T-helper 1 cell treated with Interleukin-12 subunit alpha and Interleukin-12 subunit beta and Interleukin-4 antibody, amounts not matched to agents 30 ng/mL and 1 ng/mL, for 36 hours (primary cell): Measurements from ENCODE around the gene BMP3. TPM values are rescaled to one million over a fixed set of nuclear protein-coding genes. Genes with fewer than 3 reads are reported as not detected.
"Not testable (repeated sequence)": the region's sequence is repeated elsewhere in the genome, so short reads cannot be mapped to it uniquely, and the experiment has no call there.

Source experiments
- intact Hi-C: fragments of 100-400 bp; cut with micrococcal nuclease; formaldehyde crosslinking; loops from one replicate; pipeline ENCODE4 v1.15.1; 2024
- total RNA-seq: library from RNA; stranded (reverse); gene quantifications from 2 replicates; pipeline ENCODE4 v1.2.3, GENCODE V29; 2022

The BMP3 gene, protein sequence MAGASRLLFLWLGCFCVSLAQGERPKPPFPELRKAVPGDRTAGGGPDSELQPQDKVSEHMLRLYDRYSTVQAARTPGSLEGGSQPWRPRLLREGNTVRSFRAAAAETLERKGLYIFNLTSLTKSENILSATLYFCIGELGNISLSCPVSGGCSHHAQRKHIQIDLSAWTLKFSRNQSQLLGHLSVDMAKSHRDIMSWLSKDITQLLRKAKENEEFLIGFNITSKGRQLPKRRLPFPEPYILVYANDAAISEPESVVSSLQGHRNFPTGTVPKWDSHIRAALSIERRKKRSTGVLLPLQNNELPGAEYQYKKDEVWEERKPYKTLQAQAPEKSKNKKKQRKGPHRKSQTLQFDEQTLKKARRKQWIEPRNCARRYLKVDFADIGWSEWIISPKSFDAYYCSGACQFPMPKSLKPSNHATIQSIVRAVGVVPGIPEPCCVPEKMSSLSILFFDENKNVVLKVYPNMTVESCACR
- not detected in 2 replicates for total RNA-seq

DNA sequence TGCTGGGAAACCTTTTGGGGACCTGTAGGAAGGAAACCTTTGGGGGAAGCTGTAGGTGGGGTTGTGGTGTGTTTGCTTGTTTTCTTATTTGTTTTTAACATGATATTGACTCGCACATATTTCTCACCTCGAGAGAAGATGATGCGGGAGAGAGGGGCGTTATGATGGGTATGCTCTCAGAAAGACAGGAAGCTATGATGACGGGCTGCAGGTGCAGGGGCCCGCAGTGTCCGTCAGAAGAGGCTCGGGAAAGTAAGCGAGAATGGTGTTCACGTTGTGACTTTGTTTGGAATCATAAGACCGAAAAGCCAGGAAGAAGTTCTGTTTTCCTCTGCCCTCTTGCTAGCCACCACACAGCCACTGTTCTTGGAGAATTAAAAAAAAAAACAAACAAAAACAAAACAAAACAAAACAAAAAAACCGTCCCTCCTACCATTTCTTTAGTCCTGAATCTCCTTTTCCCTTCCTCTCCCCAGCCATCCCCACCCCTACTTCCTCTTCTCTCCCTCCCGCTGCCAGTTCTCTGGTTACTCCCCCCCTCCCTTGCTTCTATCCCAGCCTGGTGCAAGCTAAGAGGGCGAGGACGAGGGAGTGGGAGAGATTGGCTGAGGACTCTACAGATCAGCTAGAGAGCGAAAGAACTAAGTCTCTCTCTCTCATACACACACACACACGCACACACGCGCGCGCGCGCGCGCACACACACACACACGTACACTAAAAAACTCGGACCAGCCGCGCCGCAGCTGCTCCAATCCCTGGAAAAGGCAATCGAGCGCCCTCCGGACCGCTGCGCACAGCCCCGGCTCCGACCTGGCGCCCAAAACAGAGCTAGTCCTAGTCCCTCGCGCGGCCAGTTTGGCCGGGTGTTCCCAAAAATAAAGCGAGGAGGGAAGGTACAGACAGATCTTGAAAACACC is at the start of gene BMP3:
Gene BMP3 (plus strand): TSS at position 648 of the 920 bp plus-strand sequence. CDS start 577 bp downstream, outside the sequence.
- intact Hi-C loops, result no loop called here

DNA sequence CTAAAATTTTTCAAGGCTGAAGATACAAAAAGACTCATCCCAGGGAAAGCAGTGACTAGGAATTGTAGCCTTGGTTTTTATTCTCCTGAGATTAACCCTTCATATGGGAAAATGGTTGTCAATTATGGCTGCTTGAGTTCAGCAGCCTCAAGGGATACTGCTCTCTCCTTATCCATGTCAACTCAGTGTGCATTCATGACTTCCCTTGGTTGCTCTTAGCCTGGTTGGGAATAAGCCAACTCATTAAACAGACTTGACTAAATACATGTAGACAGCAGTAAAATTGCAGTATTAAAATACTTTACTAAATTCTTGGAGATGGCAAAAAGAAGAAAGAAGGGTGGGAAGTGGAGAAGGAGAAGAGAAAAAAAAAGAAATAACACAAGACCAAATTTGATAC is 44.5 kb upstream of the BMP3 start:
- intact Hi-C loops, result no loop called here

DNA sequence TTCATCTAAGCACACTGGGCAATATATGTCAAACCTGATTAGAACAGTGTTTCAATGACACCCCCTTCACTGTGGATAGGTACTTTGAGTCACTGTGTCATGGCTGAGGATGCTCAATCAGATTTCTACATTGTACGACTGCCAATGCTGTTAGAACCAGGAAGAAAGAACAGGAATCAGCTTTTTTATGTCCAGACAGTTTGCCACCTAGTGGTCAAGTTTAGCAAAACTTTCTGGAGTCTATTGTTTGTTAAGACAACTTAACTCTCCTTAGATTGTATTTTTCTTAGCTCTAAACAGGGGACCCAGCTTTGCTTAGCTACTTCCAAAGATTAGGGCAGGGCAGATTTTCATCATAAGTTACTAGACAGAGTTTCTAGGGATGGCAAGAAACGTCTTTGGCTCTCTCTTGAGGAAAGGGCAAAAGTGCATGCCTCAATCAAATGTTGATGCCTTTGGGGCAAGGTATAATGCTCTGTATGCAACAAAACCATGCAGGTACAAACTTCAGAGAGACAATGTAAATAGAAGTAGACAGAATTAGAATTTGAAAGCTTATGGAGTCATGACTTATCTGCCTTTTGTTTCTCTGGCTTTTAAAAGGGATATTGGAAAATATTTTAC is 40.5 kb upstream of the BMP3 start:
- intact Hi-C loops, result loop anchor here (1.0 kb wide), 2 partner anchors 624 to 628 kb away; no protein-coding TSS in a partner anchor

DNA sequence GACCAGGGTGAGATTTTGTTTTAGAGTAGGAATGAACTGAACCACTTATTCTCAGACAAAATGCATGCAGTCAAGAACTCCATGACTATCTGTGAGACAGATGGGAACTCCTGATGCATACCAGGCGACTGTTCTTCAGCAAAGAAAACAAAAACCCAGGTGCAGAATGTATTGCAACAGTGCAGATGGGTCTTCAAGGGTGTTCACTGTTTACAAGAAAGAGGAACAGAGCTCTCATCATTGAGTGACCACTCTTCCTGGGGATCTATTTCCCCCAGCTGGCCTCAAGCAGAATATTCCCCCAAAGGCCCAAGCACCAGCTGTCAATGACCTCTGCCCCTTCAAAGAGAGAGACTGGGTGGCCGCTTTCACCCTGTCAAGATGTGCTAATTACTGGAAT is 39.7 kb upstream of the BMP3 start:
- intact Hi-C loops, result loop anchor here (1.0 kb wide), 2 partner anchors 625 to 629 kb away; no protein-coding TSS in a partner anchor

DNA sequence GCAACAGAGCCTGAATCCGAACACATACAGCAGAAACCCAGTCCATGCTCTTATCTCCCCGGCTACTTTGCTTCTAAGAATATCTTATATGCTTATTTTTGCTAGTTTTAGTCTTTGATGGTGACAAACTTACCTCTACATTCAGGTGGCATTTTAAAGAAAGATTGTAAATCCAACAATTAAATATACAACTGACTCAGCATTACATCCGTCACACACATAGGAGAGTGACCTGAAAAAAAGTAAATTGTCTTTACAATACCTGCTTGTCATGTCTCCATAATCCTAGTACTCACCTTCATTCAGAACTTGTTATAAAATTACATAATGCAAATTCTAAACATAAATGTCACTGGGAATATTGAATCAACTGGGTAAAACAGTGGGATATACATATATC is 30.6 kb upstream of the BMP3 start:
- intact Hi-C loops, result no loop called here

DNA sequence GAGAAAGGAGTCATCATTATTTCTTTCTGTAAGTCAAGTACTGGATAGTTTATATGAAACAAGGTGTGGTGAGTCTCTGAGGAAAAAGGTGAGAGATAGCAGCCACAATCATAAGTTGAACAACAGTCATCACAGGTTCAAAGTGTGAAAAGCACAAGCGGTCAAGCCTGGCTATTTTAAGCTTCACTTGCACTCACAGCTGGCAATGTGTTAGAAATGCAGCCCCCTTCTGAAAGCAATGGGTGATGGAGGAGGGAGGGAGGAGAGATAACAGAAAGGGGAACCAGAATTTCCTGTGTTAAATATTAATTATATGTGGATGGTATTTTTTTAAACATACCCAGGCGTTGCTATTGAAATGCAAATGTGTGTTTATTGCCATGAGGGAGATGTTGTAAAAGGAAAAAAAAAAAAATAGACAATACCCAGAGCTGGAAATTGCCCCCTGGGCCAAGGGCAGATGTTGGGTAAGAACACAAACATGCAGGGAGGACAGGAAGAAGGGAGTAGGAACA is 26.9 kb upstream of the BMP3 start:
- intact Hi-C loops, result no loop called here

DNA sequence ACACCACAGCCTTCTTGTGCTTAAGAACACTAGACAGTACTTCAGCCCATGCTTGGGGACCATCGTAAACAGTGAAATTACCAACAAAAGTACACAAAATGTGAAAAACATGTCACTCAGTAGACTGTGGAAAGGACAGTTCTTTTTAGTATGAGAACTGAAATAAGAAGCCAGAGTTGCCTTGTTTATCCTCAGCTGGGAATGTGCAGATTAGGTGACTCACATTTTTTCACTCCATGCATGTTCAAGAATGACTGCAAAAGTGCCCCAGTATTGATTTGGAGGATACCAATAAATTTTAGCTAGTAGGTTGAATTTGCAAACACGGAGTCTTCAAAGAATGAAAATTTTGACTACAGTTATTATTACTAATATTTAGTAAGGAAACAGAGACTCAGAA is 23.1 kb upstream of the BMP3 start:
- intact Hi-C loops, result no loop called here

DNA sequence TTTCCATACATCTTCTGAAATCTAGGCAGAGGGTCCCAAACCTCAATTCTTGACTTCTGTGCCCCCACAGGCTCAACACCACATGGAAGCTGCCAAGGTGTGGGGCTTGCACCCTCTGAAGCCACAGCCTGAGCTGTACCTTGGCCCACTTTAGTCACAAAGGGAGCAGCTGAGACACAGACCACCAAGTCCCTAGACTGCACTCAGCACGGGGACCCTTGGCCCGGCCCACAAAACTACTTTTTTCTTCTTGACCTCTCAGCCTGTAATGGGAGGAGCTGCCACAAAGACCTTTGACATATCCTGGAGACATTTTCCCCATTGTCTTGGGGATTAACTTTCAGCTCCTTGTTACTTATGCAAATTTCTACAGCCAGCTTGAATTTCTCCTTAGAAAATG is 13.9 kb upstream of the BMP3 start:
- intact Hi-C loops, result not testable (repeated sequence)

DNA sequence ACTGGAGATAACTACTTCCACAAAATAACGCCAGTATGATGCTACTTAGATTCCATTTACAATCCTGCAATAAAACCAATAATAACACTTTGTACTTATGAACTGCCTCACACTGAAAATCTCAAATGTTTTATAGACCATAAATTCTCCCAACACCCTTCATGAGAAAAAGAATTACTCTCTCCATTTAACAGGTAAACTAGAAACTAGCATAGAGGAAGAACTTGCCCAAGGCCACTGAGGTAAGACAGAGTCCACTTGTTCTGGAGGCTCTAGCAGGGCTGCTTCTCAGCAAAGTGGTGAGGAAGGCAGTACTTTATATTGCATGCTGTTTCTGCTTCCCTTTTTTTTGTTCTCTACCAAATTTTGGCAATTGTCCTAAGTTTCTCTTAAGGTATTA is 11.5 kb upstream of the BMP3 start:
- intact Hi-C loops, result no loop called here

DNA sequence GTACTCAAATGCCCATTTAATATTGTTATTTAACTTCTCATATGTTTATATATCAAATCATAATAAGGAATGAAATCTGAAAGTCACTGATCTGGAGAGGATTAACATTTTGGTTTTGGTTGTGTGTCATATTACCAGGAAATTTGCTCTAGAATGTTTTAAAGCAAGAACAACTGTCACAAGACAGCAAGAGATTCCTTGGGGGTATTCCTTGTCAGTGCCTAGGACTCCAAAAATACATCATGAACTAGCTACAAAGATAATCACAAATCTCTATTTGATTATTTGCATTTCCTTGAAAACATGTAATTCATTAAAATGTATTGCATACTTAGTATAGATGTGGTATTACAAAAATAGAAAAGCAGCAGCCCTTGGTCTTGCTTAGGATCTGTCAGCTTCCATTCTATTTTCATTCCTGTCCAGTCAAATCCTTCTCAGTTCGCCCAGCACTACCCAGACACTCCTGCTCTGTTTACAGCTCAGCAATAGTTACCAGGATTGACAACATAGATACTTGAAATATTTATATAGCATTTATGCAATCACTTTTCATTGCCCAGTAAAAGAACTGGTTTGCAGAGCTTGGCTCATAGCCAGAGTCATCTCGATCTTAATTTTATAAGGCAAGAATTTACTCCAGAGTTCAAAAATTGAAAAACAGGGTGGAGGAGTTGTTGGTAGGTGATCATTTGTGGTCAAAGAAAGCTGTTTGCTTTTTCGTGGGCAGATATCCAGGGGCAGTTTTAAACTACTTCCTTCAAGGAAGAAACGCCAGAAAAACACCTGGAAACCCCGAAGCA is 9.2 kb upstream of the BMP3 start:
- intact Hi-C loops, result no loop called here

DNA sequence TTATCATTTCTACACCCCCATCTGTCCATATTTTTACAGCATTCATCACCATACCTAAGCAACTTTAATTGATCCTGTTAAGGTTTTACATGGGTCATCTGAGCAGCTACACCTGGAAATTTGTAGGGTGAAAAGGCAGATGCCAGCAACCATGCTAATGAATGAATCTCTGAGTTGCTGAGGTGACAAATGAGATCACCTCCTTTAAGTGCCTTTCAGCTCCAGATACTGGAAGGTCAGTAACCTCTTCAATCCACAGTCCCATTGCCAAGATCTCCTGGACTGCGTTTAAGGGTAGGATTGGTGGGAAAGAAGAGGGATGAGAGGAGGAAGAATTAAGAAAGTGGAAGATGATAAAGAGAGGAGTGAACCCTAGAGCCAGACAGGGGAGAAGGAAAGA is 8.5 kb upstream of the BMP3 start:
- intact Hi-C loops, result no loop called here

DNA sequence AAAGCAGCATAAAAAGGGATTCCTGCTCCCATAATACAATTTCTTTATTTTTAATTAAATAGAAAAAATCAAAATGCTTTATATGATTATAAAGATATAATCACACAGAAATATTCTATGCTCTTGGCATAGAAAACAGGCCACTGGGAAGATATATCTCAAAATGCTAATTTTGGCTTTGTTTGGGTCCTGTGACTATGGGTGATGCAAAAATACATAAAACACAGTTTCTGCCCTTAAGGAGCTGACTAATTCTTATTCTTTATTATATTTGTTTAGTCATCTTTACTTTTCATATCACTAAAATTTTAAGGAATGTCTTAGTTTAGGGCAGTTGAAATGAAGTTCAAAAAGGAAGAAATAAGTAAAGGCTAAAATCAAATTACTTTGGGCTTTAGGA is 7.0 kb upstream of the BMP3 start:
- intact Hi-C loops, result no loop called here

DNA sequence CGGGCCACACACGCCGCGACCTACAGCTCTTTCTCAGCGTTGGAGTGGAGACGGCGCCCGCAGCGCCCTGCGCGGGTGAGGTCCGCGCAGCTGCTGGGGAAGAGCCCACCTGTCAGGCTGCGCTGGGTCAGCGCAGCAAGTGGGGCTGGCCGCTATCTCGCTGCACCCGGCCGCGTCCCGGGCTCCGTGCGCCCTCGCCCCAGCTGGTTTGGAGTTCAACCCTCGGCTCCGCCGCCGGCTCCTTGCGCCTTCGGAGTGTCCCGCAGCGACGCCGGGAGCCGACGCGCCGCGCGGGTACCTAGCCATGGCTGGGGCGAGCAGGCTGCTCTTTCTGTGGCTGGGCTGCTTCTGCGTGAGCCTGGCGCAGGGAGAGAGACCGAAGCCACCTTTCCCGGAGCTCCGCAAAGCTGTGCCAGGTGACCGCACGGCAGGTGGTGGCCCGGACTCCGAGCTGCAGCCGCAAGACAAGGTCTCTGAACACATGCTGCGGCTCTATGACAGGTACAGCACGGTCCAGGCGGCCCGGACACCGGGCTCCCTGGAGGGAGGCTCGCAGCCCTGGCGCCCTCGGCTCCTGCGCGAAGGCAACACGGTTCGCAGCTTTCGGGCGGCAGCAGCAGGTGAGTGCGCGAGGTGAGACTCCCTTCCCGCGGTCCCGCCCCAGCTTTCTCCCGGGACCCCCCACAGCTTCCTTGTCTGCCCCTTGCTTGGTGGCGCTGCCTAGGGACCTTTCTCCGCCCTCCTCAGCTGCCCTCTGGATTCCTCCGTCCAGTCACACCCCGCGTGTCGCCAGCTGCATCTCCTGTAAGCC is 678 bp downstream of the BMP3 start:
- intact Hi-C loops, result no loop called here

DNA sequence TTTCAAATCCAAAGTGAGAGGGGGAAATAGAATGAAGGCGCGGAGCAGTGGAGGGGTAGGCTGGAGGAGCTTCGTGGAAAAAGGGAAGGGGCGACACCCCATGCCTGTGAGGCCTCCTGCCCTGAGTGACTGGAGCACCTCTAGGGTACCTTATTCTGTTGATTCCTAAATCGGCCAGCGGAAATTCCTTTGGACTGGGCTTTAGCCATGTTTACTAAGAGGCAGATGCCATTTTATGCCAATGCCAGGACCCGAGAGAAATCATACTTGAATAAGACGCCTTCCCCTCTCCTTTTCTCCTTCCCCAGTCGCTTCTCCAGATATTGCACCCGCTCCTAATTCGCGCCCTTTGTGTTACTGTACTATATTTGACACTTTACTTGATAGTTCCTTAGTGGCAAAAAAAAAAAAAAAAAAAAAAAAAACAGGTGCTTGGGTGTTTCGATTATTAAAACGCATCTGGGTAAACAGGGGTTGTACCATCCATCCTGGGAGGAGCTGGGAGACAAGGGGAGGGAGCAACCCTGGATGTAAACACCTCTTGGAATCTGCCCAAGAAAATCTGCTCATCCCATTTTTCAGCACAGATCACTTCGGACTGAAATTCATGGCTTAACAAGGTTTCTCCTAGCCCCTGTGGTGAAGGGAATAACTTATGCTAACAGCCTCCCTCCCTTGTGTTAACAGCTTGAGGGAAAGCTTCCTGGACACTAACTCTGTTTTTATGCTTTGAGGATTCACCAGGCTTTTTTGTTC is 1.5 kb downstream of the BMP3 start:
- intact Hi-C loops, result no loop called here

DNA sequence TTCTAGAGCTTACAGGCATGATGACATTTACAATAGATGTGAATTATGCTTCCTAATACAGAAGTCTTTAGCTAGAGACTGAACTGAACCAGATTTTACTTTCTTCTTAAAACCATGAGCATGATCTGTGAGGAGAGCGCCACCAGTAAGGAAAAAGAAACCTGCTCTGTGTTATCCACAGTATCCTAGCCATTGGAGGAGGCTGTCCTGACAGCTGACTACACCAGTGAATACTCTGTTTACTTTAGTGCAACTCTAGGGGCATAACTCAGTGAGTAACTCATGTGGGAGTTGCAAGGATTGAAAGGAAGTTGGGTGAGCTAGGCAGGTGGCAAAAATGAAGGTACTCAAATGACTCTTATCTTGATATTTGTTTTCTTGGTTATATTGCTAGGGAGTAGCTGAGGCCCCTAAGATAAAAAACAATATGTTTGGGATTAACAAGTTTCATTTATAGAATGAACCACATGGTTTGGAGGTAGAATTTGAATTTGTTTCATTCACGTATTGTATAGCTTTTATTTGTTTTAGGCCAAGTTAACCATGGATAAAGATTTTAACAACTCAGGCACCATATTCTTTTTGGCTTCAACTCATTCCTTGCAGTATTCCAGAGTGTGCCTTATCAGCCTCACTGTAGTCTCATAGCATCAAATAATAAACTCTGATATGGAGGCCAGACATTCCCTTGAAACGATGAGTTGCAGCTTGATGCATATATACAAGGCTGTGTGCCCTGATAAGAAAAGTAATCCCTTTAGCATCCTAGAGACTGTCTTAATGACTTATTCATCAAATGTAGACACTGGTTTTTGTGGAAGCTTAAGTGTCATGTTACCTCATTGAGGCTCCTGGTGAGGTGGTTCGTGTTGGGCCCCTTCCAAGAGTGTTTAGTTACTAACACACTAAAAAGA is 2.5 kb downstream of the BMP3 start:
- intact Hi-C loops, result no loop called here

DNA sequence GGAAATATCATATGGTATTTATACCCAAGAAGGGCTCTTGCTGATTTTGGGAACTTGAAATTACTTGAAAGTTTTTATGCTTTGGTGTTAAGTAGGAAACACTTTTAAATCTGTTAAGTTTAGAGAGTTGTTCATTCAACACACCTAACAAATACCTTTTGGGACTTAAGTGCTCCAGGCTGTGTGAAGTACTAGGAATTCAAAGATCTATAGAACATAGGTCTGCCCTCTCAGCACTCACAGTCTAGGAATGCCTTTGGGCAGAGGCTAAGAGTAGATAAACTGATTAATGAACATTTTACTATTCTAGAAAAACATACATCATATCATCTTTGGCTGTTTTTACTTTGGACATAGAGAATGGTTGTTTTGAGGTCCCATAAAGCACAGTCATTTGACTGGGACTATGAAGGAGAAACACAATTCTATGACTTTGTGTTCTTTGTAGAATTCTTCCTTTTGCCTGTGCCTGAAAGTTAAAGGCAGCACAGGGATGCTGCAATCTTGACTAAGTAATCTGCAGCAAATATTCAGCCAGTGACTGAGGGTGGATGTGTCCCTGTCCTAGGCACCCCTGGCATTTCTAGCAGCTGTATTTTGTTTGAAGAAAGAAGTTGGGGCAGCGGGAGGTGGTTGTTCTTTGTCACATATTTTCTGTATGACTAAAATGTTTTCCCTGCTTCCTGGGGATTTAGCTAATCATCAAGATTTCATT is 8.3 kb downstream of the BMP3 start:
- intact Hi-C loops, result no loop called here

DNA sequence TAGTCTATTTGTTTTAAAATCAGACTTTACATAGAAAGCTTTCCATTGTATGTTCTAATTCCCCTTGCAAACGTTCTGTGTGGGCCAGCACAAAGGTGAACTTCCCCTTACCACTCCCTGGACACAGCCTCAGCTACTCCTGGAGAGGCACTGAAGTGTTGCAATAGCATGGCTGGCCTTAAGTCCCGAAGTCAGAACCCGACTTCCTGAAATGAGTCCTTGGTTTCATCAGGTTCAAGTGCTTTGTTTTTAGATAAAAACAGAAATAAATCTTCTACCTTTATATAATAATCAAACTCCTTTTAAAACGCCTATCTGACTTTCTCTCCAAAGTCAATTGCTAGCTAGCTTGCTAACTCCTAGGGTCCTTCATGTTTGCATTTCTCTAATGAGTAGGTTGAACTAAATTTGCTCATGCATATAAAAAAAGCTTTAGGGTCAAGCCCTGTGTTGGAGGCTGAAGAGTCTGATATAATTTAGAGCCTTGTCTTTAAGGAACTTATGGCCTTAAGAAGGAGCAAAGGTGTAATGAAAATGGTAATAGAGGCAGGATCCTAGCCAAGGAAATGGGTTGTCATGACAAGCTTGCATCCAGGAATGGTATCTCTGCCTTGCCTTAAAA is 9.0 kb downstream of the BMP3 start:
- intact Hi-C loops, result no loop called here
